ENCODE results near the gene HOXD9. TPM values are rescaled to one million over a fixed set of nuclear protein-coding genes. Genes with fewer than 3 reads are reported as not detected.

Gene HOXD9
- polyA plus RNA-seq, 1 donor (not counting 4 experiments of a cell fraction or from before 2014, with no cell fraction given): not detected

DNA sequence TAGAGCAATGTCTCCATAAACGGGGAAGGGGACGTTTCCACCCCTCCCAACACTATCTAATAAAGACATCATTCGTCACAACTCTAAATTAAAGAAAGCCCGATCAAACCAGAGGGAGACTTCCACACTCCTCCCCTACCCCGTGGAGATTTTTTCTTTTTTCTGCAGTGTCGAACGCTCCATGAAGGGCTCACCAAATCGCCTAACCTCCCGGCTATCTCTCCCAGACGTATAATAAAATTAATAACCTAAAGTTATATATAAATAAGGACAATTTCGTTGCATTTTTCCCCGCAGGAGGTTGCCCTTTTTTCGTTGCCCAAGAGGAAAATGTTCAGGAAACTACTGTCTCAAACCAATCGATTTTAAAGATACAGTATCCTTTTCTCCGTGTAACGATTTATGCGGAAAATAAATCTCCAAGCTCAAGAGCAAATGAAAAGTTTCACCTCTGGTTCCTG is 41.1 kb upstream of the HOXD9 start:
- dilution Hi-C loops (cut with MboI; ENCODE audit: extremely low pct_ligation_motif_present, low sequenced_read_pairs): no loop called here
- H3K4me1 ChIP-seq (ENCODE audit: control insufficient read depth, extremely low read depth, insufficient read depth, low read length): no peaks in the 10 kb centered on the region
- TF ChIP-seq EZH2 (IDR thresholded peaks at IDR 0.05; ENCODE audit: low read length): no peak
- TF ChIP-seq, protein P1, sequence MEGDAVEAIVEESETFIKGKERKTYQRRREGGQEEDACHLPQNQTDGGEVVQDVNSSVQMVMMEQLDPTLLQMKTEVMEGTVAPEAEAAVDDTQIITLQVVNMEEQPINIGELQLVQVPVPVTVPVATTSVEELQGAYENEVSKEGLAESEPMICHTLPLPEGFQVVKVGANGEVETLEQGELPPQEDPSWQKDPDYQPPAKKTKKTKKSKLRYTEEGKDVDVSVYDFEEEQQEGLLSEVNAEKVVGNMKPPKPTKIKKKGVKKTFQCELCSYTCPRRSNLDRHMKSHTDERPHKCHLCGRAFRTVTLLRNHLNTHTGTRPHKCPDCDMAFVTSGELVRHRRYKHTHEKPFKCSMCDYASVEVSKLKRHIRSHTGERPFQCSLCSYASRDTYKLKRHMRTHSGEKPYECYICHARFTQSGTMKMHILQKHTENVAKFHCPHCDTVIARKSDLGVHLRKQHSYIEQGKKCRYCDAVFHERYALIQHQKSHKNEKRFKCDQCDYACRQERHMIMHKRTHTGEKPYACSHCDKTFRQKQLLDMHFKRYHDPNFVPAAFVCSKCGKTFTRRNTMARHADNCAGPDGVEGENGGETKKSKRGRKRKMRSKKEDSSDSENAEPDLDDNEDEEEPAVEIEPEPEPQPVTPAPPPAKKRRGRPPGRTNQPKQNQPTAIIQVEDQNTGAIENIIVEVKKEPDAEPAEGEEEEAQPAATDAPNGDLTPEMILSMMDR (optimal IDR thresholded peaks at IDR 0.05 in 1 of 3, IDR thresholded peaks at IDR 0.05 in 1 of 3, conservative IDR thresholded peaks at IDR 0.05 in 1 of 3; ENCODE audit: extremely low read depth in 1 of 3, insufficient read depth in 2 of 3, low read length in 3 of 3): no peak

DNA sequence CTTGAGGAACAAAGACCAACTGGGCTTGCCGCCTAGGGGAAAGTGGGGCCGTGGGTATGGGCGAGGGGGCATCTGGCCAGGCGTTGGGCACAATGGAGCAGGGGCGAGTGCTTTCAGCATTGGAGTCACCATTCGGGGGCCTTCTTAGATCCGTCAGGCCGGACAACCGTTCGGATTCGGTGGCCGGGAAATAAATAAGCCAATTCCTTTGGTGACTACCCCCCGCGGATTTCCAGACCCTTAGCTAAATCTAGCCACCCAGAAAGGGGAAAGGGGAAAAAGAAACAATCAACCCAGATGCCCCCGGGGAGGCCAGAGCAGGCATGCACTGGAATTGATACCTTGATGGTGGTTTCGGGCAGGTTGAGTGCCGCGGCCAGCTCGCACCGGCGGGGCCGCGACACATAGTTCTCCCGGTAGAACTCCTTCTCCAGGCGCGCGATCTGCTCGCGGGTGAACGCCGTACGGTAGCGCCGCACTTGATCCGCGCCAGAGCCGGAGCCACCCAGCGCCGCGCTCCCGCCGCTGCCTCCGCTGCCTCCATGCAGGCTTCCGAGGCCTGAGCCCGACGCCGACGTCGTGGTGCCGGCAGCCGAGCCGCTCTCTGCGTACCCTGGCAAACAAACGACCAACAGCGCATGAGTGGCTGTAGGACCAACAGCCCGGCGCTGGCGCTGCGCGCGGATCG is 40.5 kb upstream of the HOXD9 start:
- DNase-seq (ENCODE audit: low read depth, low spot score): no peak
- H3K27ac ChIP-seq (ENCODE audit: control insufficient read depth, insufficient read depth, low read length): no peak overlapping the region
- H3K9me1 ChIP-seq (ENCODE audit: control insufficient read depth, extremely low read depth, insufficient read depth, low read length): no peaks in the 10 kb centered on the region
- TF ChIP-seq, protein P1 (optimal IDR thresholded peaks at IDR 0.05 in 1 of 3, IDR thresholded peaks at IDR 0.05 in 1 of 3, conservative IDR thresholded peaks at IDR 0.05 in 1 of 3; ENCODE audit: extremely low read depth in 1 of 3, insufficient read depth in 2 of 3, low read length in 3 of 3): no peak
- TF ChIP-seq EZH2 (IDR thresholded peaks at IDR 0.05; ENCODE audit: low read length): peak; percentile 64
- no peaks in the 10 kb centered on the region for H4K20me1 ChIP-seq (ENCODE audit: control insufficient read depth, extremely low read depth, insufficient read depth, low read length)
- H3K9me3 ChIP-seq (ENCODE audit: control insufficient read depth, low read depth, low read length): peaks cover 18% of the 10 kb centered on the region
- no peaks in the 10 kb centered on the region for H3K4me1 ChIP-seq (ENCODE audit: control insufficient read depth, extremely low read depth, insufficient read depth, low read length)
- H3K36me3 ChIP-seq (ENCODE audit: control insufficient read depth in 2 of 2, extremely low read depth in 1 of 2, insufficient read depth in 2 of 2, low read length in 2 of 2): no peaks in the 10 kb centered on the region
- no peak overlapping the region for H3K9ac ChIP-seq (ENCODE audit: control insufficient read depth, extremely low read depth, insufficient read depth, low read length)
- H3K79me2 ChIP-seq (ENCODE audit: control insufficient read depth, insufficient read depth, low read length): no peaks in the 10 kb centered on the region
- FAIRE-seq: no peak
- H3K27me3 ChIP-seq (ENCODE audit: control insufficient read depth, extremely low read depth, insufficient read depth, low read length): peaks cover 90% of the 10 kb centered on the region
- H3K4me2 ChIP-seq (ENCODE audit: control insufficient read depth, extremely low read depth, insufficient read depth, low read depth, low read length): no peak overlapping the region
- H2AFZ ChIP-seq (ENCODE audit: control insufficient read depth, low read length): no peak overlapping the region
- no peak overlapping the region for H3K4me3 ChIP-seq (ENCODE audit: control insufficient read depth in 2 of 3, extremely low read depth in 1 of 3, insufficient read depth in 2 of 3, low read depth in 1 of 3, low read length in 3 of 3)
- dilution Hi-C loops (cut with MboI; ENCODE audit: extremely low pct_ligation_motif_present, low sequenced_read_pairs): no loop called here

More for the DNA sequence above, 41.1 kb upstream of the HOXD9 start:
- Histone ChIP-seq H3K9me1 (ENCODE audit: control insufficient read depth, extremely low read depth, insufficient read depth, low read length) (no peaks in the 10 kb centered on the region), H4K20me1 (ENCODE audit: control insufficient read depth, extremely low read depth, insufficient read depth, low read length) (no peaks in the 10 kb centered on the region), H3K79me2 (ENCODE audit: control insufficient read depth, insufficient read depth, low read length) (no peaks in the 10 kb centered on the region), H3K9me3 (ENCODE audit: control insufficient read depth, low read depth, low read length) (peaks cover 18% of the 10 kb centered on the region), H3K4me3 (ENCODE audit: control insufficient read depth in 2 of 3, extremely low read depth in 1 of 3, insufficient read depth in 2 of 3, low read depth in 1 of 3, low read length in 3 of 3) (no peak overlapping the region), H2AFZ (ENCODE audit: control insufficient read depth, low read length) (no peak overlapping the region), H3K36me3 (ENCODE audit: control insufficient read depth in 2 of 2, extremely low read depth in 1 of 2, insufficient read depth in 2 of 2, low read length in 2 of 2) (no peaks in the 10 kb centered on the region), H3K9ac (ENCODE audit: control insufficient read depth, extremely low read depth, insufficient read depth, low read length) (no peak overlapping the region), H3K27ac (ENCODE audit: control insufficient read depth, insufficient read depth, low read length) (no peak overlapping the region), H3K27me3 (ENCODE audit: control insufficient read depth, extremely low read depth, insufficient read depth, low read length) (peaks cover 90% of the 10 kb centered on the region), H3K4me2 (ENCODE audit: control insufficient read depth, extremely low read depth, insufficient read depth, low read depth, low read length) (no peak overlapping the region)
- DNase-seq (ENCODE audit: low read depth, low spot score): no peak
- no peak for FAIRE-seq
